ENCODE results near the gene DCHS1. TPM values are rescaled to one million over a fixed set of nuclear protein-coding genes. Genes with fewer than 3 reads are reported as not detected.

Gene DCHS1
- total and polyA plus RNA-seq, 8 donors: 0.76 to 22.8 (median 13.2) TPM

- no peaks in the 10 kb centered on the region for H3K9me3 ChIP-seq
- peaks cover 0 to 25% (median 12%) of the 10 kb centered on the region in 3 donors for H3K27me3 ChIP-seq
- H3K27ac ChIP-seq: peak overlapping the region in 4 of 5 donors; percentile 60 to 87 (median 74)
- H3K4me1 ChIP-seq: peaks cover 0 to 33% (median 14%) of the 10 kb centered on the region in 4 donors
- no peak for TF ChIP-seq POLR2A (IDR thresholded peaks at IDR 0.05)
- TF ChIP-seq EP300 (IDR thresholded peaks at IDR 0.05): no peak
- TF ChIP-seq CTCF (IDR thresholded peaks at IDR 0.05): no peak
- no peak for TF ChIP-seq POLR2AphosphoS5 (IDR thresholded peaks at IDR 0.05)
- H3K4me3 ChIP-seq: peak overlapping the region in 1 of 4 donors; percentile 54
- DNase-seq: no peak
- no peaks in the 10 kb centered on the region for H3K36me3 ChIP-seq
- WGBS, 5 donors: 38 to 63% (median 56%) methylated on average over 4 of the region's 4 CpGs
- intact Hi-C loops (cut with DNase I; ENCODE audit: low total_unique reads): no loop called here
Observed at GRCh38 chr11:6656584-6656915, 941 bp upstream of the DCHS1 start.

GRCh38 chr11:6655020-6655789 is 404 bp downstream of the DCHS1 start:
- H3K27ac ChIP-seq: peak overlapping the region; percentile 52 to 87 (median 73)
- peak in 1 of 2 donors; percentile 75 for DNase-seq
- peaks cover 0 to 33% (median 14%) of the 10 kb centered on the region in 4 donors for H3K4me1 ChIP-seq
- H3K36me3 ChIP-seq: no peaks in the 10 kb centered on the region
- WGBS, 5 donors: 8 to 18% (median 9%) methylated on average over 13 to 84 of the region's 84 CpGs
- peak overlapping the region; percentile 46 to 54 (median 50) for H3K4me3 ChIP-seq
- H3K27me3 ChIP-seq: peaks cover 0 to 25% (median 12%) of the 10 kb centered on the region in 3 donors
- intact Hi-C loops (cut with DNase I; ENCODE audit: low total_unique reads): no loop called here
- H3K9me3 ChIP-seq: no peaks in the 10 kb centered on the region
- TF ChIP-seq POLR2A (IDR thresholded peaks at IDR 0.05): no peak
- no peak for TF ChIP-seq EP300 (IDR thresholded peaks at IDR 0.05)
- no peak for TF ChIP-seq CTCF (IDR thresholded peaks at IDR 0.05)

GRCh38 chr11:6654281-6655019 is 1.2 kb downstream of the DCHS1 start:
- Histone ChIP-seq H3K9me3 (no peaks in the 10 kb centered on the region), H3K36me3 (no peaks in the 10 kb centered on the region), H3K4me3 (peak overlapping the region; percentile 46 to 54 (median 50)), H3K27ac (peak overlapping the region; percentile 52 to 87 (median 69)), H3K4me1 (peaks cover 0 to 37% (median 14%) of the 10 kb centered on the region in 4 donors), H3K27me3 (peaks cover 0 to 25% (median 12%) of the 10 kb centered on the region in 3 donors)
- intact Hi-C loops (cut with DNase I; ENCODE audit: low total_unique reads): no loop called here
- 32 to 42% (median 40%) methylated on average over 9 of the region's 9 CpGs for WGBS, 5 donors
- TF ChIP-seq CTCF (IDR thresholded peaks at IDR 0.05): no peak
- TF ChIP-seq POLR2AphosphoS5 (IDR thresholded peaks at IDR 0.05): no peak
- TF ChIP-seq EP300 (IDR thresholded peaks at IDR 0.05): no peak
- TF ChIP-seq POLR2A (IDR thresholded peaks at IDR 0.05): no peak
- DNase-seq: peak in 1 of 2 donors; percentile 55

GRCh38 chr11:6653656-6654055 is 2.0 kb downstream of the DCHS1 start:
- Histone ChIP-seq H3K27me3 (peaks cover 0 to 25% (median 12%) of the 10 kb centered on the region in 3 donors), H3K4me1 (peaks cover 0 to 44% (median 15%) of the 10 kb centered on the region in 4 donors), H3K4me3 (no peak overlapping the region), H3K27ac (peak overlapping the region in 2 of 5 donors; percentile 7 to 74), H3K36me3 (no peaks in the 10 kb centered on the region), H3K9me3 (no peaks in the 10 kb centered on the region)
- intact Hi-C loops (cut with DNase I; ENCODE audit: low total_unique reads): no loop called here
- TF ChIP-seq POLR2AphosphoS5 (IDR thresholded peaks at IDR 0.05) (no peak), POLR2A (IDR thresholded peaks at IDR 0.05) (no peak), EP300 (IDR thresholded peaks at IDR 0.05) (no peak), CTCF (IDR thresholded peaks at IDR 0.05) (no peak)
- 86 to 91% (median 86%) methylated on average over 2 of the region's 2 CpGs for WGBS, 5 donors
- no peak for DNase-seq
